Measurements from ENCODE around the gene JPT2.
"Not testable (repeated sequence)": the region's sequence is repeated elsewhere in the genome, so short reads cannot be mapped to it uniquely, and the experiment has no call there.

Gene JPT2

DNA sequence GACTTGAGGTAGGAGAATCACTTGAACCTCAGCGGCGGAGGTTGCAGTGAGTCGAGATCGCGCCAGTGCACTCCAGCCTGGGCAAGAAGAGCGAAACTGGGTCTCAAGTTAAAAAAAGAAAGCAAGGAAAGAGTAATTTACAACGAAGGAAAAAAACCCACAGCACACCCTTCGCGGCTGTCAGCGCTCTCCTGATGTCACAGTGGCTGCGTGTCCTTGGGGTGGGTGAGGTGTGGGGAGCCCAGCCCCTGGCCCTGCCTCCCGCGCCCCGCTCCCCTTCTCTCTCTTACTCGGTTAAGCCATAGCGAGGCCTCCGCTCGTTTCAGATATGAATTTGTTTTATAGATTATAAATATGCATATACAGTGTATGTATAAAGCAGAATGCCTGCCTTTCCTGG lies 740 bp upstream of the JPT2 start:
- no peak for DNase-seq

DNA sequence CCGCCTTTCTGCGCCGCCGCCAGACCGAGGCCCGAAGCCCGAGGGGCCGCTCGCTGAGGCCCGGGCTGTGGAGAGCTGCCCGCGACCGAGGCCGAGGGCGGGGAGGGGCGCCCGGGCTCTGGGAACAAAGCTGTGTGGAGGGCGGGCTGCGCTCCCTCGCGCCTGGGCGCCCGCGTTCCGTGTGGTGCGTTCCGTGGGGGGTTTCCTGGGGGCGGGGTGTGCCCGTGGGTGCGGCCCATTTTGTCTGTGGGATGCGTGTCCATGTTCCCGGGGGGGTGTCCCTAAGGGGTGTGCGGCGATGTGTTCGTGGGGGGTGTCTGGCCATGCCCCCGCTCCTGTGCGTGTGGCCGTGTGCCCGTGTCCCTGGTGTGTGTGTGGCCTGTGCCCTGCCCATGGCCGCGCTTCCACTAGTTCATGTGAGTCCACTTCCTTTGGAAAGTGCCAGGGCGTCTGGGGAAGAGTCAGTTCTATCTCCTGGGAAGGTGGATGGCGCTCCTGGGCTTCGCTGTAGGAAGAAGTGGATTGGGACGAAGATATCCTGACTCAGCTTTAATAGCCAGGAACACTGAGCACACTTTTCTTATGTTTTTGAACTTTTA lies 520 bp downstream of the JPT2 start:
- no peak for DNase-seq

DNA sequence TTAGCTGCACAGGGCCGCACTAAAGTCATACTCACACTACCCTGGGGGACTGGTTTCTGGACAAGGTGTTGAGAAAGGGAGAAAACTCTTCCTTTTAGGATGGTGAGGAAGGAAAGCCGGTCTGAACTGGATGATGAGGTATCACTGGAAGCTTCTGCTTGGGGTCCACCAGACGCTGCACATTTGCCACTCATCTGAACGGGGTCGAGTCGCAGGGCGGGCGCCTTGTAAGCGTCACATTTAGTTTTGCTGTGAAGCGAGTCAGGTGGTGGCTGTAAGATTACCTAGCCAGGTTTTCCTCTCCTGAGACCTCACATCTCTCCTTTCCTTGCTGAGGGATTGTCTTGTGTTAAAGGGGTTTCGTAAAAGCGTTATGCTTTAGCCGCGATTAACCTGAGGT lies 2.3 kb downstream of the JPT2 start:
- no peak for DNase-seq

DNA sequence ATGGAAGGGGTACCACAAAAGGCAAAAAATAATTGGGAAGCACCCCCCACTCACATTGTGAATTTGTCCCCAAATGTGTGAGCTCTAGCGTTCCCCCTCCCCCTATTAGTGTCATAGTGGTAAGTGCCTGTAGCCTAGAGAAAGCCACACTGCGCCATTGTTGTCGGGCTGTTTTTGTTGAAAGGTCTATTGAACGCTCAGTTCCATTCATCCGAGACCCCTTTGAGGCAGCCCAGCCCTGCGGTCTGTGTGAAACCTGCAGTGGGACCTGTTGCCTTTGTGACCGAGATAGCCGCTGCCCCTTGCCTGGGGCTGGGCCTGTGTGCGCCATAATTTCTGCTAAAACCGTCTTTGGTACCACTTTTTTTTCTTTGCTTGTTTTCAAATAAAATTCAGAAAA lies 3.0 kb downstream of the JPT2 start:
- no peak for DNase-seq

DNA sequence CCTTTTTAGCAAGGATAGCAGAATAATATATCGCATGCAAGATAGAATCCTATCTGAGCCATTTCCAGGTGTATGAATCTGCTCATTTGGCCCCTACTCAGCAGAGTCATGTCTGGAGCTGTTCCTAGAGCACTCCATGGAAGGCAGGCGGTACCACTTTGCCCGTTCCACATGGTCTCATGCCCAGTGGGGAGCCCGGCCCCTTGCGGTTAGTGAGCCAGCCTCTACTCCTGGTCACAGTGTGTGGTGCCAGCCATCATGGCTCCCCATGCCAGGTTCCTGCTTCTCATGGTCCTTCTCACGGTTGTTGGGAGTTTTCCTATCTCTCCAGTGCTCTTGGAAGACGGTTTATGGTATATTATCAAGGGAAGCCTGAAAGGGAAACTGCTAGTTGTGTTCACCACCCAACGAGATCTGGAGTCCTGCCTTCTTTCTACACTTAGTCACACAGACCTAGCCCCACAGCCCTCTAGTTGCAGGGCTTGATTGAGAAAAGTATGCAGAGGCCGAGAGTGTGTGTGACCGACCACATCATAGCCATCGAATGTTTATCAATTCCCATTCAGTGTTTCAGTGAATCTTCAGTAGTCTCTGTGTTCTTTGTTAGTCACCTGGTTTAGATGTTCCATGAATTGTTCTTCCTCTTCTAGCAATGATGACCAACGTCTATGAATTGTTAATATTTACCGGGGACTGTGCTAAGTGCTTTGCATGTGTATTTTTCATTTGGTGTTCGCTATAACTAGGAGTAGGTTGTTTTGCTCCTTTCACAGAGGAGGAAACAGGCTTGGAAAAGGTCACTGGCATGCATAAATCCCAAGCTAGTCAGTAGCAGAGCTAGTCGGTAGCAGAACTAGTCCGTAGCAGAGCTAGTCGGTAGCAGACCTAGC lies 9.6 kb downstream of the JPT2 start:
- DNase-seq, result peak; percentile 89

DNA sequence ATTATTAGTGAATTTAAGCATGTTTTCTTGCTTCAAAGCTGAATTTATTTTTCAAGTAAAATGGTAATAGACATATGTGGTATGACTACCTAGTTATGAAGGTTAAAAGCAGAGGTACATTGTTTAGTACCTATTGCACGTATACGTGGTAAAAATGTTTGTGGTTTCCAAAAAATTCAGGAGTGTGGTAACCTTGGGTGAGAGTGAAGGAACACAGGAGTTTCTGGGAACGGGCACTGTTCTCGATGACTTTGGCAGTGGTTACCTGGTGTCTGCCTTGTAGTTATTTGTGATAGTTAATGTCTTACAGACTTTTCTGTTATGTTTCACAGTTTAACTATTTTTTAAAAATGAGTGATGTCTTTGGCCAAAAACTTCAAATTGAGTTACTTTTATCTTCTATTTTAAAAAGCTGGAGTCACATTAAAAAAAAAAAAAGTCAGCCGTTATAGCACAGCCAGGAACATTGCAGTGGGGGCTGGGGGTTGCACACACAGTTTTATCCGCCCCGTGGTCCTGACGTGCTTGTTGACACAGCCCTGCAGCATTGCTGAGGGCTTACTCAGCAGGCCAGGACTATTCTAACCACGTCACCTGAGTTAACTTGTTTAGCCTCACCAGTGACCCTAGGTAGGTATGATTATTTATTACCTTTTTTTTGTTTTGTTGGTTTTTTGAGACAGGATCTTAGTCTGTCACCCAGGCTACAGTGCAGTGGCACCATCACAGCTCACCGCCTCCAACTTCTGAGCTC lies 10.9 kb downstream of the JPT2 start:
- DNase-seq, result no peak

DNA sequence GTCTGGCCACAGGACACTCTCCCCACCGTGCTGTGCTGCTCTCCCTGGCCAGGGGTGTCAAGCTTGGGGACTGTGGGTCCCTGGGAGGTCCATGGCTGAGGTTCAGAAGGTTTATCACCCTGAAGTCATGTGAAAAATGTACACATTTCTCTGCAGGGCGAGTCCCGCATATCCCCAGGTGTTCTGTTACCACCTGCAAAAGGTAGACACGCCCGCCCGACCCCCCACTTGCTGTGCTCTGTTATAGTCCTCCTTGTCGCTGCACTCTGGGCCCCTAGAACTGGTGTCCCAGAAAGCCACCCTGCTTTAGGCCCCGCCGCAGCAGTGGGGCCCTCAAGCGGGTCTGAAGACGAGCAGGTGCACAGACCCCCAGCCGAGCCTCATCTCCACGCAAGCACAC lies 11.8 kb downstream of the JPT2 start:
- DNase-seq, result no peak

DNA sequence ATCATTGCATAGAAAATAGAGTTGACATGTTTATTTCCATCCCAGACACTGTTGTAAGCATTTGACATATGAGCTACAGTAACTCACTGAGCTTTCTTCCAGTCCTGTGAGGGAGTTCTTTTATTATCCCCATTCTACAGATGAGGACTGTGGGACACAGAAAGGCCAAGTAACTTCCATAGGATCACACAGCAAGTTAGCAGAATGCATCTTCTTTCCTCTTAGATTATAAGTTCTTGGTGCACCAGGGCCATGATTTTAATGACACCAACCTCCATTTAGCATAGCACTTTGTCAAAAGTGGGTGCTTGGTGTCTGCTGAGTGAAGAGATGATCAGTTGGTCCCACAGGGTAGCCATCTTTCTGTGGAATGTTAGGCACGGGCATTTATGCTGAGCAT lies 12.7 kb downstream of the JPT2 start:
- no peak for DNase-seq

DNA sequence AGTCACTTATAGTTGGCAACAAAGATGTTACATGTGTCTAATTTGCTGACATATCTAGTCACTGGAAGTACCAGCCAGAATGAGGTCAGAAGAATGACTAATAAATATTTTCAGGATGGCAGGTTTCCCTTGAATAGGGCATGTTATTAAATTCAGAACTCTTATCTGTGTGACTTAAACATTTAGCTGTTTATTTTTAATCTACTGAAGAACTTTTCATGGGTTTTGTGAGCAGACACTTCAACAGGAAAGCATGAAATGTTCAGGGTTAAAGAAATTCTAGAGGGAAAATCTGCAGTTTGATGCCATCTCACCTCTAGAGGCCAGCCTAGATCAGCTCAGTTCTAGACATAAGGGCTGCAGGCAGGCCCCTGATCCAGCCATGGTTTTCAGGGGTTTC lies 13.2 kb downstream of the JPT2 start:
- no peak for DNase-seq

DNA sequence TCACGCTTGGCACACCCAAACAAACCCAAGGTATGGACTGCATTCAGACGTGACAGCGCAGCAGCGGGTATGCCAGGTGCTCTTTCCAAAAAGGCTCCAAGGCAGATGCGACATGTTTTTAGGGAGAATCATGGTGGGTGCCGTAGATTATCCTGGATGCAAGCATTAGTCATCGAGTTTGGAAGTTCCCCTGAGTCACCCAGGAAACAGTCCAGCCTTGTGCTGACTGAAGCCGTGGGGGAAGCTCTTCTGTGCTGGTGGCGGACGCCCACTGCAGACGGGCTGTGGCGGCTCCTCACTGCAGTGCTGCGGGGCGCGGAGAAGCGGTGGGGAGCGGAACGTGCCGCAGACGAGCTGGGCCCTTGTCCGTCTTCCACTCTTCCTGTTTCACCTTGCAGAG lies 13.9 kb downstream of the JPT2 start:
- no peak for DNase-seq

DNA sequence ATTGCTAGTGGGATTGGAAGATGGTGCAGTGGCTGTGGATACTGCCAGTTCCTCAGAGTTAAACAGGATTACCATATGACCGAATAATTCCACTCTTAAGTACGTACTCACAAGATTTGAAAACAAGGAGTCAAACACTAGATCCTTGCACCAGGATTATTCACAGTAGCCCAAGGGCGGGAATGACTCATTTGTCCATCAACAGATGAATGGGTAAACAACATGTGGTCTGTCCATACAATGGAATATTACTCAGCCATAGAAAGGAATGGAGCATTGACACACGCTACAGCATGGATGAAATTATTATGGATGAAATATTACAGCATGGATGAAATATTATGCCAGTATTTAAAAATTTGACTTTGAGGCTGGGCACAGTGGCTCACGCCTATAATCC lies 18.8 kb downstream of the JPT2 start:
- no peak for DNase-seq

DNA sequence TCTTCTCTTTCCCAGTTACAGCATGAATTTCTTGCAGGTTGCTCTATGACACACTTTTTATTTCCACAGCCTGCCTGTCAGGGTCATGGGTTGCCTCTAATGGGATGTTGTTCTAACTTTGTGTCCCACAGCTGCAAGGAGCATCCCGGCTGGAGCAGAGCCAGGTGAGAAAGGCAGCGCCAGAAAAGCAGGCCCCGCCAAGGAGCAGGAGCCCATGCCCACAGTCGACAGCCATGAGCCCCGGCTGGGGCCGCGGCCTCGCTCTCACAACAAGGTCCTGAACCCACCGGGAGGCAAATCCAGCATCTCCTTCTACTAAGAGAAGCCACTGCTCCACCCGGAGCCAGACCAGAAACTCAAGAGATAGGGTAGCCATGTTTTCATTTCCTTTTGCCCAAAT lies 20.6 kb downstream of the JPT2 start:
- no peak for DNase-seq

DNA sequence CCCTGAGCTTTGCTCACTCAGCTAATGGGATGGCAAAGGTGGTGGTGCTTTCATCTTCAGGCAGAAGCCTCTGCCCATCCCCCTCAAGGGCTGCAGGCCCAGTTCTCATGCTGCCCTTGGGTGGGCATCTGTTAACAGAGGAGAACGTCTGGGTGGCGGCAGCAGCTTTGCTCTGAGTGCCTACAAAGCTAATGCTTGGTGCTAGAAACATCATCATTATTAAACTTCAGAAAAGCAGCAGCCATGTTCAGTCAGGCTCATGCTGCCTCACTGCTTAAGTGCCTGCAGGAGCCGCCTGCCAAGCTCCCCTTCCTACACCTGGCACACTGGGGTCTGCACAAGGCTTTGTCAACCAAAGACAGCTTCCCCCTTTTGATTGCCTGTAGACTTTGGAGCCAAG lies 22.2 kb downstream of the JPT2 start:
- no peak for DNase-seq

DNA sequence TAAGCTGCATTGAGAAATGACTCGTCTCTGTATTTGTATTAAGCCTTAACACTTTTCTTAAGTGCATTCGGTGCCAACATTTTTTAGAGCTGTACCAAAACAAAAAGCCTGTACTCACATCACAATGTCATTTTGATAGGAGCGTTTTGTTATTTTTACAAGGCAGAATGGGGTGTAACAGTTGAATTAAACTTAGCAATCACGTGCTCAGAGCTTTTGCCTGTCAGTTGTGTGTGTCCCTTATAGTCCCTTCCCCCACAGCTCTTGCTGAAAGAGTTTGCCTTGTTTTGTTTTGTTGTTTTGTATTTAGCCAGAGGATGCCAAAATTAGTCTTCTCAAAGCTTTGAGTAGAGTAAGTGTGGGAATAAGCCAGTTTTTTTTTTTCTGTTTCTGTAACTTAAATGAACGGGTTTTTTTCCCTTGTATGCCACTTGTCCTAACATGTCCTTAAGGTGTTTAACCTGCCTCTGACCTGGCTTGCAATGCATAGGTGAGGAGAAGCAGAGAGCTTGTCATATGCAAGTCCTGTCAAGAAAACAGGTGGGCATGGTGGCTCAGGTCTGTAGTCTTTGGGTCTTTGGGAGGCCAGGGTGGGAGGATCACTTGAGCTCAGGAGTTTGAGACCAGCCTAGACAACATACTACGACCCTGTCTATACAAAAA lies 23.3 kb downstream of the JPT2 start:
- DNase-seq, result no peak

DNA sequence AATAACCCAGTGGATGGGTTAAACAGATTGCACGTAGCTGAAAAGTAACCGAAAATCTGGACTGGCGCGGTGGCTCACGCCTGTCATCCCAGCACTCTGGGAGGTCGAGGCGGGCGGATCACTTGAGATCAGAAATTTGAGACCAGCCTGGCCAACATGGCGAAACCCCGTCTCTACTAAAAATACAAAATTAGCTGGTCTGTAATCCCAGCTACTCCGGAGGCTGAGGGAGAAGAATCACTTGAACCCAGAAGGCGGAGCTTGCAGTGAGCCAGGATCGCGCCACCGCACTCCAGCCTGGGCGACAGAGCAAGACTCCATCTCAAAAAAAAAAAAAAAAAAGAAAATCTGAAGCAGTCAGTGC lies 27.2 kb downstream of the JPT2 start:
- not testable (repeated sequence) for DNase-seq

DNA sequence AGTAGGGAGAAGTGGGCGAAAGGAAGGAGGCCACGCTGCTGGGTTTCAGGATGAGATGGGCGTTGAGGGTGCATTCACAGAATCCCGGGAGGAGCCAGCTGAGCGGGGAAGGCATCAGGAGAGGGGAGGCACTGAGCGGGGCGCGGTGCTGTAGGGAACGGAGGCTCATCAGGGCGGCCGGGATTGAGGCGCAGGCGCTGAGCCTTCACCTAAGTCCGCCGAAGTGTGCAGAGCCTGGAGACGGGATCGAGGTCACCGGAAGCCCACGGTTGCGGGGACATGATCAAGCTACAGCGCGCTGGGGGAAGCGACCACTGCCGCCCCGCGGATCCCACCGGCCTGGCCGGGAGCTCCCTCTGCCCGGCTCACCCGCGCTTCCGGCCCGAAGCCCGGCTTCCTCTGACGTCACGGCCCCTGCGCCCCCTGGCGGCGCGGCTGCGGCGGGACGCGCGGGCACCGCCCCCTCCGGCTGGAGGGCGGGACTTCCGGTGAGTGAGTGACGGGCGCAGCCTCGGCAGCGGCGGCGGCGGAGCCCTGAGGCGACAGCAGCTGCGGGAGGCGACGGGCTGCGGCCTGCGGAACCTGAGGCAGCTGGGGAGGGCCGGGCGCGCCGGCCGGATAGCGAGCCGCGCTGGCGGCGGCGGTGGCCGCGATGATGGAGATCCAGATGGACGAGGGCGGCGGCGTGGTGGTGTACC lies 27.8 kb downstream of the JPT2 start, which contains the start of gene MAPK8IP3:
TSS of gene MAPK8IP3 (plus strand) at position 508 of the 698 bp plus-strand sequence. CDS start at position 653, 145 bp downstream.
- DNase-seq, result peak; percentile 73

DNA sequence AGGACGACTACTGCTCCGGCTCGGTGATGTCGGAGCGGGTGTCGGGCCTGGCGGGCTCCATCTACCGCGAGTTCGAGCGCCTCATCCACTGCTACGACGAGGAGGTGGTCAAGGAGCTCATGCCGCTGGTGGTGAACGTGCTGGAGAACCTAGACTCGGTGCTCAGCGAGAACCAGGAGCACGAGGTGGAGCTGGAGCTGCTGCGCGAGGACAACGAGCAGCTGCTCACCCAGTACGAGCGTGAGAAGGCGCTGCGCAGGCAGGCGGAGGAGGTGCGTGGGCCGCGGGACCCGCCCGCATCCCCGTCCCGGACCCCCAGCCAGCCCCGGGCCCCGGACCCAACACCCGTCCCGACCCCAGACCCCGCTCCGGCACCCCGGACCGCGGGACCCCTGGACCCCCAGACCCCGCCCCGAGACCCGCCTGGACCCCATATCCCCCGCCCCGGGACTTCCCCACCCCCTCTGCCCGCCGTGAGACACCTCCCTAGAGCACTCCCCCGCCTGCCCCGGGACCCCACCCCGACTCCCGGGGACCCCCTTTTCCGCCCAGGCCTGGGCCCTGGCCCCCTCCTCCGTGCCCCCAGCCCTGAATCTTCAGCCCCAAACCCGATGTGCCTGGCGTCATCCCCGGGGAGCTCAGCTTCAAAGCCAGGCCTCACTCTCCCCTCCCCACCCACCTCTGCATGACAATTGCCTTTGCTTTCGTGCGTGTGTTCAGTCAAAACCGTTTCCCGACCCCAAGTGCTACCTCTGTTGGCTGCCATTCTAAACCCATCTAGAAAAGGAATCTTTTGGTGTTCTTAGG lies 28.5 kb downstream of the JPT2 start:
- no peak for DNase-seq

DNA sequence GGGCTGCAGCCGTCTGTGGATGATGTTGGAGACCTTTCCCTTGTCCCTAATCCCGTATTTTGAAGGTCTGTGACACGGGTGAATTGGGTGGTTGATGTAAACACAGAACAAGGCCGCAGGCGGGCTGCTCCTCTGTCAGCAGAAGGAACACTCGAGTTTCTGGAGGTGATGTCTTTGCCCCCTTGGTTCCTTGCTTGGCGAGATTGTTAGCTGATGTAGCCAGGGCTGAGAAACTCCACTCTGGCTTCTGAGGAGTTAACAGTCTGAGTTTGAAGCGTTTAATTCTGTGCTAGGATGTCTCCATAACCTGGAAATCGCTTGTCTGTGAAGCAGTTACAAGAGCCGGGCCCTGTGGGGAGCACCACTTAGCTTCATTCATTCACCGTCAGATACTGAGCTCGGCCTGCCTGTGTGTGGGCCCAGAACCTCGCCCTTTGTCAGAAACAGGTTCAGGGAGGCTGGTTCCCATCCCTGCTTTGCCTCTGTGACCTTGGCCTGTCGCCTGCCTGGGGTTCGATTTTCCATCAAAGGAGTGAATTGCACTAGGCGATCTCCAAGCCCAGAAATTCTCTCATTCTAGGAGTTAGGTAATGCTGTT lies 29.2 kb downstream of the JPT2 start:
- no peak for DNase-seq

DNA sequence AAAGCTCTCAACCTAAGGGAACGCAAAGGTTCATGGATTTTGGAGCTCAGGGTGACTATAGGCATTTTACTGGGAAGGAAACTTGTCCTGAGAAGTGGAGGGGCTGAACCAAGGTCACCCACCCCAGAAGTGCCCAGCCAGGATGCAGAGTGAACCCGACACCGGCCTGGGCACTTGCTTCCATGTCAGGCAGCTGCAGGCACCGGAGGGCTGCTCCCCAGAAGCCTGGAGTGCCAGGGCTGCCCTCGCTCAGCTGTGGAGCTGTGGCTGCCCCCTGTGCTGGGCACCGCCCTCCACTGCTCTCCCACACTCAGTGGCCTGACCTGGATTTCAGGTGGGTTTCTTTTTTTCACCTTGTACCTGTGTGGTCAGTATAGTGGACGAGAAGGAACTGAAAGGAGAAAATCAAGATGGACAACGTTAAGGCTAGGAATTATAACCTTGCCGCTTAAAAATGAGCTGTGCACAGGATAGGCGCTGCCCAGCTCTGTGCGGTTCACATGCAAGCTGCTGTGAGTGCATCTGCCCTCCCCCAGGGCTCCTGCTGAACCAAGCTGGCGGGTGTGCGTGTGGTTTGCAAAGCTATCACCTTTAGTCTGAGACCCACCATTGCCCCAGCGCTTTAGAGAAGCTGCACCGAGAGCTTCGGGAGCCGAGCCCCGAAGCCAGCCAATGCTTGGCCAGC lies 30.1 kb downstream of the JPT2 start:
- no peak for DNase-seq

DNA sequence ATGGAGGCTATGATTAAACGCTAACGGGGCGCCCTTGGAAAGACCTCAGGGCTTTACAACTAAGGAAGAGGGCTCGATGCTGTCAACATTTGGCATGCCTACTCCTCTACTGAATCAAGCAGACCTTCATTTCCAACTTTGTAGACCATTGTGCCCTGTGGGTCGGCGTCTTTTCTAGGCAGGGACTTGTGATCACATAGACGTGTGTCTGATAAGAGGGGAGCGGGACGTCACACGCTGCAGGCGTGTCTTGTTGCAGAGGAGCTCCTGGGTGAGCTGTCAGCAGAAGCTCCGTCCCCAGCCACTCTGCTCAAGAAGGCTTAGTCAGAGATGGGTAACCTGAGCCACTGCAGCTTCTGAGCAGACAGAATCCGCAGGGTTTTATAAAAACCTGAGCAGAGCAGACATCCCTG lies 30.7 kb downstream of the JPT2 start:
- DNase-seq, result peak; percentile 62

DNA sequence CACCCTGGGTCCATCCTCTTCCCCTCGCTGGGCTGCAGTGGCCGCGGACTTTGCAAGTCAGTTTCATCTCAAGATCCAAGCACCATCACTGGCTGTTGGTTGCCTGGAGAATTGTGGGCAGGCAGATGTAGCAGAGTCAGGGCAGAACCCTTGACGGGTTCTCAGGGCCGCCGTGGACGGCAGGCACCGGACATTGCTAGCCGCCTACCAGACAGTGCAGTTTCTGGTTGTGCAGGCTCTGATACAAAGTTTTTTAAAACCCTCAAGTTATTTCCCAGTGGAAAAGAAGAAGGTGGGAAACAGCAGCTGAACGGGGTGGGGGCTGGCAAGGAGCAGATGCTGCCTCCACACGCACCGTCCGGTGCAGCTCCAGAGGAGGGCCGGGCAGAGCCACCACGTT lies 31.3 kb downstream of the JPT2 start:
- no peak for DNase-seq

All from DMS79 (cell line).